ENCODE results near the gene RING1. TPM values are rescaled to one million over a fixed set of nuclear protein-coding genes. Genes with fewer than 3 reads are reported as not detected.

Gene RING1
- total RNA-seq, 2 donors from 2014 or later, result 13.2 to 17.3 TPM

- no peak overlapping the region for H3K27ac ChIP-seq
- no peaks in the 10 kb centered on the region for H3K9me3 ChIP-seq
- H3K4me3 ChIP-seq, result no peak overlapping the region
- H3K27me3 ChIP-seq (replicated peaks; ENCODE audit: insufficient read depth), result no peaks in the 10 kb centered on the region
- DNase-seq (ENCODE audit: low spot score) (no peak), ATAC-seq (ENCODE audit: insufficient number of reproducible peaks, low FRiP score, low read depth) (no peak)
- H3K36me3 ChIP-seq, result peaks cover 10% of the 10 kb centered on the region
- H3K4me1 ChIP-seq (ENCODE audit: control insufficient read depth in 1 of 2, low read depth in 2 of 2), result peaks cover 12 to 25% of the 10 kb centered on the region in 2 donors
- TF ChIP-seq CTCF (IDR thresholded peaks at IDR 0.05), result no peak
Measured at GRCh38 chr6:33252759-33253158, 44.5 kb downstream of the RING1 start.

GRCh38 chr6:33254591-33254990 lies 46.3 kb downstream of the RING1 start:
- ATAC-seq (ENCODE audit: insufficient number of reproducible peaks, low FRiP score, low read depth) (no peak), DNase-seq (ENCODE audit: low spot score) (no peak)
- Histone ChIP-seq H3K36me3 (peaks cover 10% of the 10 kb centered on the region), H3K4me1 (ENCODE audit: control insufficient read depth in 1 of 2, low read depth in 2 of 2) (peaks cover 9 to 15% of the 10 kb centered on the region in 2 donors), H3K27ac (no peak overlapping the region), H3K27me3 (replicated peaks; ENCODE audit: insufficient read depth) (no peaks in the 10 kb centered on the region), H3K4me3 (no peak overlapping the region), H3K9me3 (no peaks in the 10 kb centered on the region)
- TF ChIP-seq CTCF (IDR thresholded peaks at IDR 0.05), result no peak

GRCh38 chr6:33259032-33259431 lies 50.7 kb downstream of the RING1 start:
- Histone ChIP-seq H3K4me3 (no peak overlapping the region), H3K27me3 (replicated peaks; ENCODE audit: insufficient read depth) (no peaks in the 10 kb centered on the region), H3K4me1 (ENCODE audit: control insufficient read depth in 1 of 2, low read depth in 2 of 2) (no peaks in the 10 kb centered on the region), H3K27ac (no peak overlapping the region), H3K9me3 (no peaks in the 10 kb centered on the region), H3K36me3 (peaks cover 4% of the 10 kb centered on the region)
- ATAC-seq (ENCODE audit: insufficient number of reproducible peaks, low FRiP score, low read depth) (no peak), DNase-seq (ENCODE audit: low spot score) (no peak)
- TF ChIP-seq CTCF (IDR thresholded peaks at IDR 0.05), result no peak

Other genes starting within 250 kb of the RING1 start
- gene BRD2, start 239.9 kb upstream of the RING1 start, total RNA-seq, result 100 to 1,000 TPM; 134 to 169 TPM
- 10 to 100 TPM in 1 of 2 donors, 1 to 10 TPM in 1; 5.8 to 19.4 TPM for gene HLA-DOA, start 198.9 kb upstream of the RING1 start, total RNA-seq
- gene HLA-DPA1, start 134.9 kb upstream of the RING1 start, total RNA-seq, result 100 to 1,000 TPM; 141 to 148 TPM
- 100 to 1,000 TPM in 1 of 2 donors, 10 to 100 TPM in 1; 78.4 to 112 TPM for gene HLA-DPB1, start 132.5 kb upstream of the RING1 start, total RNA-seq
- gene COL11A2, start 16.0 kb upstream of the RING1 start, total RNA-seq, result 1 to 10 TPM; 1.9 to 3.4 TPM
- gene RXRB, start 7.8 kb upstream of the RING1 start, total RNA-seq, result 10 to 100 TPM; 38.7 to 47.2 TPM
- 100 to 1,000 TPM in 1 of 2 donors, 10 to 100 TPM in 1; 71.3 to 106 TPM for gene SLC39A7, start 7.6 kb upstream of the RING1 start, total RNA-seq
- gene HSD17B8, start 3.8 kb upstream of the RING1 start, total RNA-seq, result 10 to 100 TPM in 1 of 2 donors, 1 to 10 TPM in 1; 4.0 to 15.0 TPM
- 10 to 100 TPM; 31.4 to 43.2 TPM for gene VPS52, start 63.4 kb downstream of the RING1 start, total RNA-seq
- gene RPS18, start 63.6 kb downstream of the RING1 start, total RNA-seq, result 1,000 to 10,000 TPM; 1,163 to 1,178 TPM
- gene B3GALT4, start 68.6 kb downstream of the RING1 start, total RNA-seq, result 10 to 100 TPM; 18.1 to 27.3 TPM
- 10 to 100 TPM; 42.6 to 60.3 TPM for gene WDR46, start 80.7 kb downstream of the RING1 start, total RNA-seq
- gene PFDN6, start 81.1 kb downstream of the RING1 start, total RNA-seq, result 10 to 100 TPM; 26.8 to 31.9 TPM
- gene RGL2, start 90.4 kb downstream of the RING1 start, total RNA-seq, result 10 to 100 TPM; 49.9 to 83.5 TPM
- gene TAPBP, start 105.6 kb downstream of the RING1 start, total RNA-seq, result 100 to 1,000 TPM in 1 of 2 donors, 10 to 100 TPM in 1; 88.0 to 107 TPM
- gene ZBTB22, start 109.2 kb downstream of the RING1 start, total RNA-seq, result 10 to 100 TPM; 15.0 to 29.5 TPM
- 10 to 100 TPM; 32.4 to 78.5 TPM for gene DAXX, start 114.5 kb downstream of the RING1 start, total RNA-seq
- under 1 TPM; 0.81 to 0.85 TPM for gene KIFC1, start 183.3 kb downstream of the RING1 start, total RNA-seq
- gene PHF1, start 202.5 kb downstream of the RING1 start, total RNA-seq, result 100 to 1,000 TPM in 1 of 2 donors, 10 to 100 TPM in 1; 82.0 to 104 TPM
- 100 to 1,000 TPM in 1 of 2 donors, 10 to 100 TPM in 1; 60.3 to 207 TPM for gene CUTA, start 209.6 kb downstream of the RING1 start, total RNA-seq
- gene SYNGAP1, start 211.6 kb downstream of the RING1 start, total RNA-seq, result 10 to 100 TPM; 16.2 to 24.6 TPM
- gene ZBTB9, start 246.1 kb downstream of the RING1 start, total RNA-seq, result 1 to 10 TPM; 1.1 to 7.1 TPM